Measurements from ENCODE around the gene TBKBP1.
A peak's percentile ranks its signal among the peaks of the same experiment; 100 is the strongest.
"Not testable (repeated sequence)": the region's sequence is repeated elsewhere in the genome, so short reads cannot be mapped to it uniquely, and the experiment has no call there.

The TBKBP1 gene

GRCh38 chr17:47663912-47664623, 29.9 kb upstream of the TBKBP1 start:
- Histone ChIP-seq H3K4me1 (ENCODE audit: insufficient read depth, low read length) (peaks cover 7% of the 10 kb centered on the region; the same call in 1 of the 2 replicates), H3K4me3 (ENCODE audit: low read length) (no peak overlapping the region), H3K27me3 (ENCODE audit: insufficient read depth, low read length) (no peaks in the 10 kb centered on the region), H3K9ac (ENCODE audit: low read depth, low read length) (no peak overlapping the region), H3K36me3 (ENCODE audit: insufficient read depth, low read depth, low read length) (peaks cover 98% of the 10 kb centered on the region), H3K27ac (ENCODE audit: low read length) (no peak overlapping the region), H3K9me3 (ENCODE audit: insufficient read depth, low read depth, low read length) (no peaks in the 10 kb centered on the region)

- Histone ChIP-seq H3K27me3 (ENCODE audit: insufficient read depth, low read length) (no peaks in the 10 kb centered on the region), H3K36me3 (ENCODE audit: insufficient read depth, low read depth, low read length) (peaks cover 98% of the 10 kb centered on the region), H3K27ac (ENCODE audit: low read length) (no peak overlapping the region), H3K9me3 (ENCODE audit: insufficient read depth, low read depth, low read length) (no peaks in the 10 kb centered on the region), H3K9ac (ENCODE audit: low read depth, low read length) (peak overlapping the region; percentile 0; the same call in 1 of the 2 replicates), H3K4me1 (ENCODE audit: insufficient read depth, low read length) (peaks cover 7% of the 10 kb centered on the region; the same call in 1 of the 2 replicates), H3K4me3 (ENCODE audit: low read length) (no peak overlapping the region)
These were observed 29.4 kb upstream of the TBKBP1 start for GRCh38 chr17:47664624-47664941.

DNA sequence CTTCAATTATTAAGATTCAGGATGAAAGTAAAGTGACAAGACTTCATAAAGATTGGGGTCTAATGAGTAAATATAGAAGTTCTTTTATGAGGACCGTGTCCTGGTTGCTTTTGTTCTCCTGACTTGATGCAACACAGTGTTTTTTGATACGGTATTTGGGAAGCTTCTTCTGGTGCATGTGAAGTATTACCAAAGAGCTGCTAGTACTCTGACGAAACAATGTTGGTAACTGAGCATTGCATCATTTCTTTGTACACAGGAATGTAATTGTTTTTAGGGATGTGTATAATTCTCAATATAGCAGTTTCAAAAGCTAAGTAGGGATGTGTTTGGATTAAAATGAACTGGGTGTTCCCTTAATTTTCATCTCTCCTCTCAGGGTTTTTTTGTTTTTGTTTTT, 28.3 kb upstream of the TBKBP1 start:
- Histone ChIP-seq H3K9ac (ENCODE audit: low read depth, low read length) (no peak overlapping the region), H3K27ac (ENCODE audit: low read length) (no peak overlapping the region), H3K4me3 (ENCODE audit: low read length) (no peak overlapping the region), H3K9me3 (ENCODE audit: insufficient read depth, low read depth, low read length) (no peaks in the 10 kb centered on the region), H3K4me1 (ENCODE audit: insufficient read depth, low read length) (peaks cover 7% of the 10 kb centered on the region; the same call in 1 of the 2 replicates), H3K27me3 (ENCODE audit: insufficient read depth, low read length) (no peaks in the 10 kb centered on the region), H3K36me3 (ENCODE audit: insufficient read depth, low read depth, low read length) (peaks cover 98% of the 10 kb centered on the region)

- no peaks in the 10 kb centered on the region for H3K9me3 ChIP-seq (ENCODE audit: insufficient read depth, low read depth, low read length)
- peaks cover 7% of the 10 kb centered on the region; the same call in 1 of the 2 replicates for H3K4me1 ChIP-seq (ENCODE audit: insufficient read depth, low read length)
- peaks cover 98% of the 10 kb centered on the region for H3K36me3 ChIP-seq (ENCODE audit: insufficient read depth, low read depth, low read length)
- H3K27ac ChIP-seq (ENCODE audit: low read length), result no peak overlapping the region
- no peak overlapping the region for H3K4me3 ChIP-seq (ENCODE audit: low read length)
- H3K27me3 ChIP-seq (ENCODE audit: insufficient read depth, low read length), result no peaks in the 10 kb centered on the region
- no peak overlapping the region for H3K9ac ChIP-seq (ENCODE audit: low read depth, low read length)
These were observed 24.9 kb upstream of the TBKBP1 start for GRCh38 chr17:47669081-47669480.

GRCh38 chr17:47670064-47670463, 23.9 kb upstream of the TBKBP1 start:
- no peak overlapping the region for H3K4me3 ChIP-seq (ENCODE audit: low read length)
- H3K9ac ChIP-seq (ENCODE audit: low read depth, low read length), result no peak overlapping the region
- H3K36me3 ChIP-seq (ENCODE audit: insufficient read depth, low read depth, low read length), result peaks cover 98% of the 10 kb centered on the region
- peaks cover under 1% of the 10 kb centered on the region; the same call in 1 of the 2 replicates for H3K4me1 ChIP-seq (ENCODE audit: insufficient read depth, low read length)
- H3K27me3 ChIP-seq (ENCODE audit: insufficient read depth, low read length), result no peaks in the 10 kb centered on the region
- no peak overlapping the region for H3K27ac ChIP-seq (ENCODE audit: low read length)
- no peaks in the 10 kb centered on the region for H3K9me3 ChIP-seq (ENCODE audit: insufficient read depth, low read depth, low read length)

DNA sequence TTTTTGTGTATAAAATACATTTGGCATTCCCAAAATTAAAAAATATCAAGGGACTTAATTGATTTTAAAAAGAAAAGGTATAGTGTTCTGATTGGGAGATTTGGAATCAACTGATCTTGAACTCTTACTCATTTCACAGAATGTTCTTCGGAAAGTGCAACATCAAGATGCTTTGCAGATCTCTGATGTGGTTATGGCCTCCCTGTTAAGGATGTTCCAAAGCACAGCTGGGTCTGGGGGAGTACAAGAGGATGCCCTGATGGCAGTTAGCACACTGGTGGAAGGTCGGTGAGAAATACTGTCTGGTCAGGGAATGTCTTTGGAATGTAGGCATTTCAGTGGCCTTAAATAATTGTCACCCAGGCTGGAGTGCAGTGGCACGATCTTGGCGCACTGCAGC, 19.5 kb upstream of the TBKBP1 start:
- Histone ChIP-seq H3K9ac (ENCODE audit: low read depth, low read length) (no peak overlapping the region), H3K27ac (ENCODE audit: low read length) (no peak overlapping the region), H3K27me3 (ENCODE audit: insufficient read depth, low read length) (no peaks in the 10 kb centered on the region), H3K4me1 (ENCODE audit: insufficient read depth, low read length) (no peaks in the 10 kb centered on the region), H3K4me3 (ENCODE audit: low read length) (no peak overlapping the region), H3K9me3 (ENCODE audit: insufficient read depth, low read depth, low read length) (no peaks in the 10 kb centered on the region), H3K36me3 (ENCODE audit: insufficient read depth, low read depth, low read length) (peaks cover 100% of the 10 kb centered on the region)

DNA sequence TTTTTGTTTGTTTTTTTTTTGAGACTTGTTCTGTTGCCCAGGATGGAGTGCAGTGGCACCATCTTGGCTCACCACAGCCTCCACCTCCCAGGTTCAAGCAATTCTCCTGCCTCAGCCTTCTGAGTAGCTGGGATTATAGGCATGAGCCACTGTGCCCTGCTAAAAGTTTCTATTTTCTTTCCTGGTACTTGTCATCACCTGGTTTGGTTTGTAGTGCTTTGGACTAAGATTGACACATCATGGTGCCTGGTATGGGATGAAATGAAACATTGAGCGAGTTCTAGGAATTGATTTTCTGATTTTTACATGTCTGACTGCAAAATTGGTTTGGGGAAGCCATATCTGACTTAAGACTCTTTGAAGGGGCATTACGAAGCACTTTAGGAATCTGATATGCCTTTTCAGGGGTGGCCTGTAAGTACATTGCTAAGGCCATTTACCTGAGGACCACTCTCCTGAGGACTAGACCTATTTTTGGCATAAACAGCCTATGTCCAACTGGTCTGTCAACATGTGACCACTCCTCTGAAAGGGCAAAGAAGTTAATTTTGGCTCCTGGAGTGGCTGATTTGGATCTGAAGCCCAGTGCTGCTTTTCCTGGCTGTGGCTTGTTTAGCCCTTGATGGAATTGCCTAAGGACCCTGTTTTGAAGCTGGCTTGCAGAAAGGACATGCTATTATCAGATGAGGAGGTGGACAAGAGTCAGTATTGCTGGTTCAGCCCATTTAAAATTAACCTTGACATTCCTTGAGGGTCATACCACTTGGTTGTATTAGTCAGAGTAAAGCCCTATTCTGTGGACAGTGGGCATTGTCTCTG, 18.4 kb upstream of the TBKBP1 start:
- Histone ChIP-seq H3K27ac (ENCODE audit: low read length) (no peak overlapping the region), H3K4me3 (ENCODE audit: low read length) (no peak overlapping the region), H3K36me3 (ENCODE audit: insufficient read depth, low read depth, low read length) (peaks cover 100% of the 10 kb centered on the region), H3K4me1 (ENCODE audit: insufficient read depth, low read length) (no peaks in the 10 kb centered on the region), H3K9me3 (ENCODE audit: insufficient read depth, low read depth, low read length) (no peaks in the 10 kb centered on the region), H3K27me3 (ENCODE audit: insufficient read depth, low read length) (no peaks in the 10 kb centered on the region), H3K9ac (ENCODE audit: low read depth, low read length) (no peak overlapping the region)

DNA sequence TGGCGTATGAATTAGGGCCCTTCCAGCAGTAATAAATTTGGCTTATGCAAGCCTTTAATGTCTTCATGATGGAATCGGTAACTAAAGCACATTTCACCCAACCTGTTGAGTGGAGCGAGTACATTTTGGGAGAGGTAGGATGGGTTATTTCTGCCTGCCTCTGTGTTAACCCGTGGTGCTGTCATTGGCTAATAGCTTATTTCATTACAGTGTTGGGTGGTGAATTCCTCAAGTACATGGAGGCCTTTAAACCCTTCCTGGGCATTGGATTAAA, 17.8 kb upstream of the TBKBP1 start:
- no peak overlapping the region for H3K4me3 ChIP-seq (ENCODE audit: low read length)
- peaks cover 100% of the 10 kb centered on the region for H3K36me3 ChIP-seq (ENCODE audit: insufficient read depth, low read depth, low read length)
- no peak overlapping the region for H3K27ac ChIP-seq (ENCODE audit: low read length)
- H3K27me3 ChIP-seq (ENCODE audit: insufficient read depth, low read length), result no peaks in the 10 kb centered on the region
- no peaks in the 10 kb centered on the region for H3K9me3 ChIP-seq (ENCODE audit: insufficient read depth, low read depth, low read length)
- H3K9ac ChIP-seq (ENCODE audit: low read depth, low read length), result no peak overlapping the region
- no peaks in the 10 kb centered on the region for H3K4me1 ChIP-seq (ENCODE audit: insufficient read depth, low read length)

GRCh38 chr17:47676510-47677165, 17.3 kb upstream of the TBKBP1 start:
- Histone ChIP-seq H3K27me3 (ENCODE audit: insufficient read depth, low read length) (no peaks in the 10 kb centered on the region), H3K27ac (ENCODE audit: low read length) (no peak overlapping the region), H3K4me3 (ENCODE audit: low read length) (no peak overlapping the region), H3K9me3 (ENCODE audit: insufficient read depth, low read depth, low read length) (no peaks in the 10 kb centered on the region), H3K36me3 (ENCODE audit: insufficient read depth, low read depth, low read length) (peaks cover 100% of the 10 kb centered on the region), H3K4me1 (ENCODE audit: insufficient read depth, low read length) (no peaks in the 10 kb centered on the region), H3K9ac (ENCODE audit: low read depth, low read length) (no peak overlapping the region)

DNA sequence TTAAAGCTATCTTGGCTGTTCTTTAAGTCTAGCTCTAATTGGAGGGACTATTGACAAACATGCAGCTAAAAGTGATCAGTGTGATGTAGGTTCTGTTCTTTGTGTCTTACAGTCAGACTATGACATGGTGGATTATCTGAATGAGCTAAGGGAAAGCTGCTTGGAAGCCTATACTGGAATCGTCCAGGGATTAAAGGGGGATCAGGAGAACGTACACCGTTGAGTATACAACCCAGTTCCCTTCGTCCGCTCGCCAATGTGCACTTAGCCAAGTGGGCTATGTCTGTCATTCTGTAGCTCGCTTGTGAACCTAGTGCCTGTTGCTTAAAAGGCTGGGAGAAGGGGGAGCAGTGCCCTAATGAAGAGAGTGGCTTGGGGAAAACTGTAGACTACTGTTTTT, 15.8 kb upstream of the TBKBP1 start:
- no peaks in the 10 kb centered on the region for H3K9me3 ChIP-seq (ENCODE audit: insufficient read depth, low read depth, low read length)
- no peaks in the 10 kb centered on the region for H3K27me3 ChIP-seq (ENCODE audit: insufficient read depth, low read length)
- no peak overlapping the region for H3K27ac ChIP-seq (ENCODE audit: low read length)
- H3K9ac ChIP-seq (ENCODE audit: low read depth, low read length), result no peak overlapping the region
- peaks cover 100% of the 10 kb centered on the region for H3K36me3 ChIP-seq (ENCODE audit: insufficient read depth, low read depth, low read length)
- no peak overlapping the region for H3K4me3 ChIP-seq (ENCODE audit: low read length)
- H3K4me1 ChIP-seq (ENCODE audit: insufficient read depth, low read length), result no peaks in the 10 kb centered on the region

DNA sequence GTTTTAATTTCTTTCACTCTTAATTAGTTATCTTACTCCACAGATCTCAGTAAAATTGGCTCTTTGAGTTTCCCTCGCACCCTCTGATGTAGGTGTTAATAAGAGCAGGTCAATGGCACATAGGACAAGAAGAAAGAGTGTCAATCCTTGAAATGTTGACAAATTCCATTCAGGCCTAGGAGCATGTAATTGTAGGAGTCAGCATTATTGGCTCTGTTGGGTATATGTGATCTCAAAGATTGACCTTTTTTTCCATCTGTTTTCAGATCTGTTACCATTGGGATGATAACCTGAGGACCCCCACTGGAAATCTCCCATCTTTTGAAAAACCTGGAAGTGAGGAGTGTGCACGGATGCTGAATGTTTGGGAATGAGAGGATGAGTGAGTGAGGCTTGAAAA, 11.8 kb upstream of the TBKBP1 start:
- H3K4me3 ChIP-seq (ENCODE audit: low read length), result no peak overlapping the region
- peaks cover 99% of the 10 kb centered on the region for H3K36me3 ChIP-seq (ENCODE audit: insufficient read depth, low read depth, low read length)
- H3K9ac ChIP-seq (ENCODE audit: low read depth, low read length), result no peak overlapping the region
- H3K27ac ChIP-seq (ENCODE audit: low read length), result no peak overlapping the region
- no peaks in the 10 kb centered on the region for H3K27me3 ChIP-seq (ENCODE audit: insufficient read depth, low read length)
- no peaks in the 10 kb centered on the region for H3K9me3 ChIP-seq (ENCODE audit: insufficient read depth, low read depth, low read length)
- peaks cover 4% of the 10 kb centered on the region; the same call in 1 of the 2 replicates for H3K4me1 ChIP-seq (ENCODE audit: insufficient read depth, low read length)

DNA sequence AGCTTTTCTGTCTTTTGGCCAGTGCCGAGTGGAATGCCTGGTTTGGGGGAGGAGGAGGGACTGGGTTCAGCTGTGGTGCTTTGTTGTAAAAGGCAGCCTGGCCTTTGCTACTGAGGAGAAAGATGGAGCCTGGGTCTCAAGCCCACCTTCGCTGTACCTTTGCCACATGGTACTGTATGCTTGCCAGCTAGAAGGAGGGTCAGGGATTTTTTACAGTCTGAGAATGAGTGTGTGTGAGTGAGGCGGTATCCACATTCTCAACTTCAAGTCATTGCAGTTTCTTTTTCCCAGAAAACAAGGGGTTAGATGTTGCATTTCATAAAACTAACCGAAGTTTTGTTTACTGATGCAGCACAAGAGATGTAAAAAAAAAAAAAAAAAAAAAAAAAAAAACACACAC, 11.2 kb upstream of the TBKBP1 start:
- not testable (repeated sequence) for H3K27me3 ChIP-seq (ENCODE audit: insufficient read depth, low read length); H3K27ac ChIP-seq (ENCODE audit: low read length); H3K9me3 ChIP-seq (ENCODE audit: insufficient read depth, low read depth, low read length); H3K9ac ChIP-seq (ENCODE audit: low read depth, low read length); H3K4me3 ChIP-seq (ENCODE audit: low read length)
- Histone ChIP-seq H3K36me3 (ENCODE audit: insufficient read depth, low read depth, low read length) (peaks cover 93% of the 10 kb centered on the region), H3K4me1 (ENCODE audit: insufficient read depth, low read length) (peaks cover 10% of the 10 kb centered on the region)

Data from iPS-20b (cell line).